ENCODE data around the gene RNASE12. TPM values are rescaled to one million over a fixed set of nuclear protein-coding genes. Genes with fewer than 3 reads are reported as not detected.
A peak's percentile ranks its signal among the peaks of the same experiment; 100 is the strongest.

The RNASE12 gene
- total and polyA plus RNA-seq, 7 donors: not detected

GRCh38 chr14:20614038-20614840 is 23.1 kb upstream of the RNASE12 start:
- intact Hi-C loops (cut with DNase I): loop anchor here (5.0 to 10.0 kb wide), 2 partner anchors 272 to 481 kb away; partner anchors contain the start of genes PARP2 and ZNF219
- H3K4me1 ChIP-seq: peaks cover 3 to 21% (median 13%) of the 10 kb centered on the region in 4 donors
- H3K36me3 ChIP-seq: no peaks in the 10 kb centered on the region
- no peaks in the 10 kb centered on the region for H3K9me3 ChIP-seq
- no peak for DNase-seq
- WGBS, 2 donors: 6 to 11% methylated on average over 17 of the region's 17 CpGs
- H3K4me3 ChIP-seq: peak overlapping the region; percentile 38 to 56 (median 52)
- no peaks in the 10 kb centered on the region for H3K27me3 ChIP-seq
- peak overlapping the region; percentile 73 to 86 (median 78) for H3K27ac ChIP-seq
- no peak for TF ChIP-seq EP300 (IDR thresholded peaks at IDR 0.05)
- TF ChIP-seq POLR2A (IDR thresholded peaks at IDR 0.05): no peak
- TF ChIP-seq CTCF (IDR thresholded peaks at IDR 0.05): no peak
- no peak for TF ChIP-seq POLR2AphosphoS5 (IDR thresholded peaks at IDR 0.05)

GRCh38 chr14:20613094-20614037 is 22.2 kb upstream of the RNASE12 start:
- H3K36me3 ChIP-seq: no peaks in the 10 kb centered on the region
- peaks cover 3 to 21% (median 13%) of the 10 kb centered on the region in 4 donors for H3K4me1 ChIP-seq
- WGBS, 2 donors: 0 to 1% methylated on average over 34 of the region's 34 CpGs
- H3K4me3 ChIP-seq: peak overlapping the region; percentile 38 to 56 (median 52)
- intact Hi-C loops (cut with DNase I): loop anchor here (1.0 to 10.0 kb wide), 5 partner anchors 19 to 481 kb away; partner anchors contain the start of genes PARP2, PNP, RNASE4 and ZNF219
- H3K27ac ChIP-seq: peak overlapping the region; percentile 73 to 86 (median 78)
- no peaks in the 10 kb centered on the region for H3K9me3 ChIP-seq
- DNase-seq: peak; percentile 93
- TF ChIP-seq POLR2AphosphoS5 (IDR thresholded peaks at IDR 0.05) (peak in 2 of 4 donors; percentile 18 to 25), POLR2A (IDR thresholded peaks at IDR 0.05) (no peak), EP300 (IDR thresholded peaks at IDR 0.05) (no peak), CTCF (IDR thresholded peaks at IDR 0.05) (peak; percentile 77 to 98 (median 94))
- H3K27me3 ChIP-seq: no peaks in the 10 kb centered on the region

- Histone ChIP-seq H3K27ac (peak overlapping the region; percentile 73 to 86 (median 78)), H3K4me1 (peaks cover 3 to 21% (median 13%) of the 10 kb centered on the region in 4 donors), H3K27me3 (no peaks in the 10 kb centered on the region), H3K36me3 (no peaks in the 10 kb centered on the region), H3K9me3 (no peaks in the 10 kb centered on the region), H3K4me3 (no peak overlapping the region)
- intact Hi-C loops (cut with DNase I): loop anchor here (2.0 to 10.0 kb wide), 4 partner anchors 20 to 482 kb away; partner anchors contain the start of genes PARP2, PNP and ZNF219
- no peak for DNase-seq
- TF ChIP-seq EP300 (IDR thresholded peaks at IDR 0.05) (no peak), POLR2A (IDR thresholded peaks at IDR 0.05) (no peak), CTCF (IDR thresholded peaks at IDR 0.05) (no peak), POLR2AphosphoS5 (IDR thresholded peaks at IDR 0.05) (no peak)
- WGBS, 2 donors: 40 to 57% methylated on average over 5 of the region's 5 CpGs
Observed at GRCh38 chr14:20612403-20612802, 21.2 kb upstream of the RNASE12 start.

- no peak overlapping the region for H3K27ac ChIP-seq
- no peak overlapping the region for H3K4me3 ChIP-seq
- no peaks in the 10 kb centered on the region for H3K9me3 ChIP-seq
- H3K4me1 ChIP-seq: peaks cover 3 to 21% (median 13%) of the 10 kb centered on the region in 4 donors
- no peaks in the 10 kb centered on the region for H3K27me3 ChIP-seq
- TF ChIP-seq POLR2A (IDR thresholded peaks at IDR 0.05) (no peak), CTCF (IDR thresholded peaks at IDR 0.05) (no peak), EP300 (IDR thresholded peaks at IDR 0.05) (no peak), POLR2AphosphoS5 (IDR thresholded peaks at IDR 0.05) (no peak)
- 66 to 71% methylated on average over 4 of the region's 4 CpGs for WGBS, 2 donors
- no peaks in the 10 kb centered on the region for H3K36me3 ChIP-seq
- intact Hi-C loops (cut with DNase I): loop anchor here (2.0 to 10.0 kb wide), 3 partner anchors 269 to 484 kb away; partner anchors contain the start of genes PARP2 and ZNF219
- no peak for DNase-seq
Observed at GRCh38 chr14:20611277-20611676, 20.1 kb upstream of the RNASE12 start.

All from sigmoid colon (tissue), 7 donors.